T-helper 17 cell (primary cell): ENCODE measurements around the gene DLG1. TPM values are rescaled to one million over a fixed set of nuclear protein-coding genes. Genes with fewer than 3 reads are reported as not detected.
"Not testable (repeated sequence)": the region's sequence is repeated elsewhere in the genome, so short reads cannot be mapped to it uniquely, and the experiment has no call there.

Source experiments
- ATAC-seq: fragments of 150-1000 bp; cut with Tn5 transposase; 2 replicates; pipeline ENCODE4 v1.10.0; 2021; ENCODE audit warnings: mild to moderate bottlenecking, moderate library complexity
- DNase-seq, 3 donors: peaks; one replicate each; pipeline versions ENCODE4 v3.0.0 to v3.0.0-alpha.2; 2020 to 2021
- H3K9me3 ChIP-seq: one replicate; pipeline ENCODE4 v1.7.0; 2013; ENCODE audit warnings: low read length, mild to moderate bottlenecking; ENCODE audit not compliant: control insufficient read depth, poor library complexity, severe bottlenecking
- H3K27ac Mint-ChIP-seq: one replicate; pipeline ENCODE4 v1.8.0; 2022; ENCODE audit warnings: mild to moderate bottlenecking, moderate library complexity, mixed read lengths
- H3K27me3 Mint-ChIP-seq: one replicate; pipeline ENCODE4 v1.8.0; 2022; ENCODE audit warnings: mixed read lengths
- H3K36me3 Mint-ChIP-seq: one replicate; pipeline ENCODE4 v1.8.0; 2022; ENCODE audit warnings: low read depth, mixed read lengths
- H3K4me1 Mint-ChIP-seq: one replicate; pipeline ENCODE4 v1.8.0; 2022; ENCODE audit warnings: mild to moderate bottlenecking, mixed read lengths
- H3K4me3 Mint-ChIP-seq: one replicate; pipeline ENCODE4 v1.8.0; 2022; ENCODE audit warnings: mild to moderate bottlenecking, moderate library complexity, mixed read lengths
- total RNA-seq, 4 donors: library from RNA in 2 of 4; stranded (reverse) in 2 of 4; gene quantifications; one replicate each; pipeline ENCODE4 v1.2.3 and lab custom pipeline; 2022 to 2026

DLG1 gene
- total RNA-seq, 2 donors from 2014 or later: 87.5 to 99.7 TPM

DNA sequence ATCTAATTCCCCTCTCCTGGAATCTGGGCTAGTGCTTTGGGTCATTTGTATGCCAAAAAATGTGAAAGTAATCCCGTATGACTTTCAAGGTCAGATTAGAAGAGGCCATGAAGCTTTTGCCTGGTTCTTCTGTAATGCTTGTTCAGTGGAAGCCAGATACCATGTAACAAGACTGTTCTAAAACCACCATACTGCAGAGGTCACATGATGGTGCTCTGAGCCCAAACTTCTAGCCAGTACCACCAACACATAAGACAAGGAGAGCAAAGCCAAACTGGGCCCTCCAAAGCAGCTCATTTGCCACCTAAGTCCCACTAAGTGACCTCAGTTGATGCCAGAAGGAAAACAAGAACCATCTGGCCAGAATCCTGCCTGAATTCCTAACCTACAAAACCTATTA, 204.5 kb downstream of the DLG1 start:
- H3K27me3 Mint-ChIP-seq: no peaks in the 10 kb centered on the region
- DNase-seq (no peak), ATAC-seq (no peak)
- H3K9me3 ChIP-seq: no peaks in the 10 kb centered on the region
- peaks cover 4% of the 10 kb centered on the region for H3K4me1 Mint-ChIP-seq
- H3K36me3 Mint-ChIP-seq: peaks cover 6% of the 10 kb centered on the region
- H3K4me3 Mint-ChIP-seq: no peak overlapping the region
- no peak overlapping the region for H3K27ac Mint-ChIP-seq

DNA sequence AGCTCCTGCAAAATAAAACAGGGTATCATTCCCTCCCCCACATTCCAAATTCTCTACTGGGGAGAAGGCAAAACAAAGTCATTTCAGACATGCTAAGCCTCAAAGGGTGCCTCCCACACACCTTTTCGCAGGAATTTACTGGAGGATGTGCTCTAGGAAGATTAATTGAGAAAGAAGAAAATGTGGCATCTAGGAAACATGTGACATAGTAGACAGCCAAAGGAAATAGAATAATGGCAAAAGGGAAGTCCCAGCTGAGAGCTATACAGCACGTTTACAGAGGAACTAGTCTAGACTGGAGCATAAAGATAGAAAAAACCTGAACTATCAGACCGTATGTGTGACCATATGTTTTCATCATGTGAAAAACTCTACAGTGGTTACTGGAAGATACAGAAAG, 210.0 kb downstream of the DLG1 start:
- Mint-ChIP-seq H3K27ac (no peak overlapping the region), H3K4me3 (no peak overlapping the region), H3K27me3 (no peaks in the 10 kb centered on the region), H3K4me1 (peaks cover 12% of the 10 kb centered on the region), H3K36me3 (peaks cover 8% of the 10 kb centered on the region)
- ATAC-seq: no peak
- no peaks in the 10 kb centered on the region for H3K9me3 ChIP-seq
- no peak for DNase-seq

DNA sequence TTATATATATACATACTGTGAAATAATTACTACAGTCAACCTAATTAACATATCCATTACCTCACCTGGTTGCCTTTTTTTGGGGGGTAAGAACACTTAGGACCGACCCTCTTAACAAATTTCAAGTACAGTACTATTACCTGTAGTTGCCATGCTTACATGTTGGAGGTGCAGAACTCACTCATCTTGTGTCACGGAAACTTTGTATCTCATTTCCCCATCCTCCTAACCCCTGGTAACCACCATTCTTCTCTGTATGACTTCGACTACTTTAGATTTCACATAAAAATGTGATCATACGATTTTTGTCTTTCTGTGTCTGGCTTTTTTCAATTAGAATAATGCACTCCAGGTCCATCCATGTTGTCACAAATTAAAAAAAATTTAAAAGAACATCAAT, 213.3 kb downstream of the DLG1 start:
- H3K27ac Mint-ChIP-seq: no peak overlapping the region
- ATAC-seq (no peak), DNase-seq (no peak)
- H3K9me3 ChIP-seq: no peaks in the 10 kb centered on the region
- H3K4me3 Mint-ChIP-seq: no peak overlapping the region
- no peaks in the 10 kb centered on the region for H3K27me3 Mint-ChIP-seq
- H3K36me3 Mint-ChIP-seq: peaks cover 10% of the 10 kb centered on the region
- peaks cover 12% of the 10 kb centered on the region for H3K4me1 Mint-ChIP-seq

DNA sequence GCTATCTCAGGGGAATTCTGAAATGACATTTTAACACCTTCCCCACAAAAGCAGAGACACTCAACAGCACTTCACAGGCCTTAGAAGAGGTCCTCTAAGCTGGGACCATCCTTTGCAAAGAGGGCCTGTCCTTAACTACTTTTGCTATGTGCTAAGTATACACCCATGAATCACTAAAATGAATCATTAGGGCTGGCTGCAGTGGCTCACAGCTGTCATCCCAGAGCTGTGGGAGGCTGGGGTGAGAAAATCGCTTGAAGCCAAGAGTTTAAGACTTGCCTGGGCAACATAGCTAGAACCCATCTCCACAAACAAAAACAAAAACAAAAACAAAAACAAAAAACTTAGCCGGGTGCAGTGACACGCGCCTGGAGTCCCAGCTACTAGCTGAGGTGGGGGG, 214.9 kb downstream of the DLG1 start:
- ATAC-seq (no peak), DNase-seq (no peak)
- no peak overlapping the region for H3K4me3 Mint-ChIP-seq
- H3K36me3 Mint-ChIP-seq: peaks cover 10% of the 10 kb centered on the region
- no peaks in the 10 kb centered on the region for H3K27me3 Mint-ChIP-seq
- H3K9me3 ChIP-seq: no peaks in the 10 kb centered on the region
- H3K4me1 Mint-ChIP-seq: peaks cover 10% of the 10 kb centered on the region
- H3K27ac Mint-ChIP-seq: no peak overlapping the region

DNA sequence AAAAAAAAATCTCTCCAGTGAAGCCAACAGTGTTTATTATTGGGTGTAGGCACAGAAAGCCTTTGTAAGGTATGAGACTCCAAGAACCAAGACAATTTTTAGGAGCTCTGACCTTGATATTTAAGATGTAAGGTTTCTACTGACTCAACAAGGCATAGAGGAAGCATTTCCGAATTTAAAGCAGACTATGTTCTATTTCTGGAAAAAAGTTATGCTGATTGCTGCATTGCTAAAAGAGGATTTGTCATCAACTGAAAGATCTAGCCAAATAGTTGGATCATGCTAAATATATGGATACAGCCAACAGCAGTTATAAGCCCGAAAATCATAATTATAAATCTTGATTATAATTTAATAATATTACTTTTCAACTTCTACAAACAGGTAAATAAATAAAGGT, 215.5 kb downstream of the DLG1 start:
- Mint-ChIP-seq H3K4me1 (peaks cover 8% of the 10 kb centered on the region), H3K27me3 (no peaks in the 10 kb centered on the region), H3K27ac (no peak overlapping the region), H3K36me3 (peaks cover 7% of the 10 kb centered on the region), H3K4me3 (no peak overlapping the region)
- no peaks in the 10 kb centered on the region for H3K9me3 ChIP-seq
- ATAC-seq: no peak
- DNase-seq: no peak

DNA sequence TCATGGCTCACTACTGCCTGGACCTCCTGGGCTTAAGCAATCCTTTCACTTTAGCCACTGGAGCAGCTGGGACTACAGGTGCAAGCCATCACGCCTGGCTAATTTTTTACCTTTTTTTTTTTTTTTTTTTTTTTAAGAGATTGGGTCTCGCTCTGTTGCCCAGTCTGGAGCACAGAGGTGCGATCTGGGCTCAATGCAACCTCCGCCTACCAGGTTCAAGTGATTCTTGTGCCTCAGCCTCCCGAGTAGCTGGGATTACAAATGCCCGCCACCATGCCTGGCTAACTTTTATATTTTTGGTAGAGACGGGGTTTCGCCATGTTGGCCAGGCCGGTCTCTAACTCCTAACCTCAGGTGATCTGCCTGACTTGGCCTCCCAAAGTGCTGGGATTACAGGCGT, 218.1 kb downstream of the DLG1 start:
- ATAC-seq: no peak
- peaks cover 3% of the 10 kb centered on the region for H3K36me3 Mint-ChIP-seq
- no peak overlapping the region for H3K4me3 Mint-ChIP-seq
- DNase-seq: no peak
- peaks cover 2% of the 10 kb centered on the region for H3K4me1 Mint-ChIP-seq
- no peaks in the 10 kb centered on the region for H3K27me3 Mint-ChIP-seq
- no peak overlapping the region for H3K27ac Mint-ChIP-seq
- no peaks in the 10 kb centered on the region for H3K9me3 ChIP-seq

DNA sequence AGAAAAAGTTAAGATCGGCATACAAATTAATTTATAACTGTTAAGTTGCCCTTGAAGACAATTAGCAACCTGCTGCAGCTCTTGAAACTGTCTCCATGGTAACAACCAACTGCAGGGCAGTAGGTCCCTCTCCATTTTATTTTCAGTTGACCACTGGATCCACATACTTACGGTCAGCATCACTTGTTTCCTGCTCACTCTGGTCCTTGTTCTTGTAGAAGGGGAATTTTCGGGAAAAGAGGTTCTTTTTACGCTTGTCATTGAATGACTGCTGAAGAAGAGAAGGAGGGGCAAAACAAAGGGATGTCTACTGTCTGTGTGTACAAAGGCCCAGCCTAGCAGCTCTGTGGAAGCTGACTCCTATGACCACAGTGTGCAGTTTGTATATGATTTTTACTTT, 222.0 kb downstream of the DLG1 start:
- Mint-ChIP-seq H3K36me3 (peaks cover 5% of the 10 kb centered on the region), H3K4me1 (peaks cover 5% of the 10 kb centered on the region), H3K27me3 (no peaks in the 10 kb centered on the region), H3K27ac (no peak overlapping the region), H3K4me3 (no peak overlapping the region)
- H3K9me3 ChIP-seq: no peaks in the 10 kb centered on the region
- no peak for ATAC-seq
- DNase-seq: no peak

DNA sequence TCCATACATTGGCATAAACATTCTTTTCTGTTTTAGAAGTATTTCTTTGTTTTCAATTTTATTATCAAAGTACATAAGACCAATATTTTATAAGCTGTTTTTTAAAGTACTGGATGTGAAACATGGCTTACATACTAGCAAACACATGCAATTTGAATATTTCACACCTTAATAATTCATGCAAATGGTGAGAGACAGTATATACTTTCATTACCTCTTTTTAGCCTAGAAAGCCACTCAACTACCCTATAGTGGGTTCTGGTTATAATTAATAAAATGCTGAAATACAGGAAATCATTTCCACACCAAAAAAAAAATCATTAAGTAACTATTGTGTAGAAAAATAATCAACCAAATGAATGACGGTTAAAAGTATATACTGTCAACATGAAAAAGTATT, 230.3 kb downstream of the DLG1 start:
- H3K36me3 Mint-ChIP-seq: peaks cover 9% of the 10 kb centered on the region
- no peak overlapping the region for H3K27ac Mint-ChIP-seq
- H3K4me3 Mint-ChIP-seq: no peak overlapping the region
- DNase-seq: no peak
- no peaks in the 10 kb centered on the region for H3K9me3 ChIP-seq
- peaks cover 7% of the 10 kb centered on the region for H3K4me1 Mint-ChIP-seq
- no peak for ATAC-seq
- H3K27me3 Mint-ChIP-seq: no peaks in the 10 kb centered on the region

DNA sequence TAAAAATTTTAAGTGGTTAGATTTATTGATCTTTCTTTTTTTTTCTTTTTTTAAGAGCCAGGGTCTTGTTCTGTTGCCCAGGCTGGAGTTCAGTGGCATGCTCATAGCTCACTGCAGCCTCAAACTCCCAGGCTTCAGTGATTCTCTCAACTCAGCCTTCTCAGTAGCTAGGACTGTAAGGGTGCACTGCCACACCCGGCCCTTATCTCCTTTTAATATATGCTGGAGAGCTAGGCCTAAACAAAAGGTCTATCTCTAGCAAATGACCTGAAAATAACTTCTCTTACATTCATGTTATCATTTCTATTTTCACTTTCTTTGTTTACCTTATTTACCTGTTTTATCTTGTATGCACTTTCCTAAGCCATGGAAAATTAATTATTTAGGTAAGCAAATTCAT, 233.6 kb downstream of the DLG1 start:
- H3K27ac Mint-ChIP-seq: peak overlapping the region; percentile 81

DNA sequence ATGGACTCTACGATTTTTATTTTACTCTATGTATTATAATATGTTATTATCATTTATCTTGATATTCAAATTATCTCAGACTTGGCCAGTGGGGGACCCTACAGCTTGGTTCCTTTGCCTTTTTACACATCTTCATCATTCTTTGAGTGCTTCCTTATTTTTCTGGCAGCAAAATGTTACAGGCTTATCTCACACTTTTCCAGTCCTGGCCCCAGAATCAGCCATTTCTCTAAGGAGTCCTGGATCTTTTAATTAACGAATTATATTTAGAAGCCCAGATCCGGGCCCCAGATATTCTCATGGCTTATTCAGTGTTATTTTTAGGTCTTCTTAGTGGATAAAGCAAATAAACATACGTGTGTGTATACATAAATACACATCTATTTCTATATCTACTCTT, 236.0 kb downstream of the DLG1 start:
- no peak for ATAC-seq
- no peaks in the 10 kb centered on the region for H3K9me3 ChIP-seq
- Mint-ChIP-seq H3K27ac (no peak overlapping the region), H3K27me3 (no peaks in the 10 kb centered on the region), H3K4me3 (no peak overlapping the region), H3K36me3 (peaks cover 13% of the 10 kb centered on the region), H3K4me1 (peaks cover 7% of the 10 kb centered on the region)
- DNase-seq: no peak

More for the DNA sequence above, 233.6 kb downstream of the DLG1 start:
- no peak for DNase-seq
- no peak for ATAC-seq
- H3K27me3 Mint-ChIP-seq: no peaks in the 10 kb centered on the region
- no peaks in the 10 kb centered on the region for H3K9me3 ChIP-seq
- H3K4me3 Mint-ChIP-seq: no peak overlapping the region
- peaks cover 10% of the 10 kb centered on the region for H3K36me3 Mint-ChIP-seq
- H3K4me1 Mint-ChIP-seq: peaks cover 7% of the 10 kb centered on the region

DNA sequence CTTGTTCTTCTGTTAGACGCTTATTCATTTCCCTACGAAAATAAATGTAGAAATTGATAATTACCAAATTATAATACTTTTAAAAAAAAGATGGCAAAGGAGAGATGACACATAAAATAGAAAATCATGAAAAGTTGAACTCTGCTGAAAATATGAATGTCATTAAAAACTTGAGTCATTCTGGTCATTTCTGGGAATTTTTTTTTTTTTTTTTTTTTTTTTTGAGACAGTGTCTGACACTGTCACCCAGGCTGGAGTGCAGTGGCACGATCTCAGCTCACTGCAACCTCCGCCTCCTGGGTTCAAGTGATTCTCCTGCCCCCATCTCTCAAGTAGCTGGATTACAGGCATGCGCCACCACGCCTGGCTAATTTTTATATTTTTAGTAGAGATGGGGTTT, 246.8 kb downstream of the DLG1 start:
- not testable (repeated sequence) for DNase-seq, H3K9me3 ChIP-seq, H3K27ac Mint-ChIP-seq, H3K4me3 Mint-ChIP-seq, H3K4me1 Mint-ChIP-seq, H3K27me3 Mint-ChIP-seq, ATAC-seq, H3K36me3 Mint-ChIP-seq

DNA sequence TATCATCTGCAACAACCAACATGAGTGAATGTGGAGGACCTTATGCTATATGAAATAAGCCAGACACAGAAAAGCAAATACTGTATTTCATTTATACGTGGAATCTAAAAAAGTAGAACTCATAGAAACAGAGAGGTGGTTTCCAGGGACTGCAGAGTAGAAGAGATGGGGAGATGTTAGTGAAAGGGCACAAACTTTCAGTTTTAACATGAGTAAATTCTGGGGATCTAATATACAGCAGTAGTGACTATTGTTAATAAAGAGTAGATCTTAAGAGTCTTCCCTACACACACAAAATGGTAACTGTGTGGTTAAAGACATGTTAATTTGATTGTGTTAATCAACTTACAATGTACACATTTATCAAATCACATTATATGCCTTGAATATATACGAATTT, 247.9 kb downstream of the DLG1 start:
- DNase-seq (no peak), ATAC-seq (no peak)
- Mint-ChIP-seq H3K4me1 (no peaks in the 10 kb centered on the region), H3K4me3 (no peak overlapping the region), H3K36me3 (peaks cover 3% of the 10 kb centered on the region), H3K27ac (peak overlapping the region; percentile 70), H3K27me3 (no peaks in the 10 kb centered on the region)
- no peaks in the 10 kb centered on the region for H3K9me3 ChIP-seq

DNA sequence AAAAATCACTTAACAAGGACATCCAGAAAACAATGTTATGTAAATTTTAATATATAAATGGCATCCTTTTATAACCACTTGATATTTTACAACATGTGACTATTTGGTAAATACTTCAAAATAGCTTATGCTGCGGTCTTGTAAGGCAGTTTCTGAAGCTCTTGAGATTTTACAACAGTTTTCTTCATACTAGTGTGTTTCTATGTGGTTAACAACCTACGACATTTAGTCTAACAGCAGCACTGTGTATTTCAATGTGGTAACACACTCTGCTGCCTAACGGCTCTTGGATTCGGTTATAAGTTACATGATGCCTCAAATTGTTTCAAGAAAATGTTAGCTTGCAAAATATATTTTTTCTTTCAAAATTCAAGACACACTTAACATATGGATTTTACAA, 255.9 kb downstream of the DLG1 start:
- Mint-ChIP-seq H3K4me1 (peaks cover 4% of the 10 kb centered on the region), H3K4me3 (no peak overlapping the region), H3K27me3 (no peaks in the 10 kb centered on the region), H3K36me3 (no peaks in the 10 kb centered on the region), H3K27ac (no peak overlapping the region)
- no peak for ATAC-seq
- DNase-seq: no peak
- no peaks in the 10 kb centered on the region for H3K9me3 ChIP-seq

DNA sequence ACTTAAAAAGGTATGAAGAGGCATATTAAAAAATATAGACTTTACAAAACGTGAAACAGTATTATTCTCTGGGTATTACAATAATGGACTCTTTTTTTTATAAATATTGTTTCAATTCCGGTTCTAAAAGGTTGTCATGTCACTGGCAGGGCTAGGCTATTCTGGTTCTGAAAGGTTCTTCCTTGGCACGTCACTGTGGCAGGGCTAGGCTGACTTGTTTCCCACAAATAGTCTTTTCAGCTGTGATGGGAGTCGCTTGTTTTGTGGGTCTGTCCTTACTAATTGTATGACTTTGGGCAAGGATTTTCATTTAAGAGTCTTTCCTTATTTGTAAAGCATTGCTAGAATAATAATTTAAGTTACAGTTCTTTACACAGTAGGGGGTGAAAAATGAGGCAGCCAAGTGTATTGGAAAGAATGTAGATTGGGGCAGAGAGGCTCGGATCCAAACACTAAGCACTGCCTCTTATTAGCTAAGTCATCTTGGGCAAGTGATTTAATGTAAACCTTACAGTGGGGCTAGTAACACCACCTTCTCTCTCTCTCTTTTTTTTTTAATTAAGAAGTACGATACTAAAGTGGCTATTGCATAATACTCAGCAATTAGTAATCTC, 256.4 kb downstream of the DLG1 start:
- no peak overlapping the region for H3K4me3 Mint-ChIP-seq
- DNase-seq: no peak
- H3K36me3 Mint-ChIP-seq: no peaks in the 10 kb centered on the region
- no peaks in the 10 kb centered on the region for H3K9me3 ChIP-seq
- ATAC-seq: no peak
- H3K27me3 Mint-ChIP-seq: no peaks in the 10 kb centered on the region
- H3K27ac Mint-ChIP-seq: no peak overlapping the region
- peaks cover 5% of the 10 kb centered on the region for H3K4me1 Mint-ChIP-seq
